Activated T-cell treated with anti-CD3 and anti-CD28 coated beads for 1 hour (primary cell): ENCODE results near the gene TMEM123.

ENCODE experiments used
- DNase-seq: peaks from one replicate; pipeline ENCODE4 v3.0.0-alpha.2; 2020; ENCODE audit warnings: low read depth

TMEM123 gene

DNA sequence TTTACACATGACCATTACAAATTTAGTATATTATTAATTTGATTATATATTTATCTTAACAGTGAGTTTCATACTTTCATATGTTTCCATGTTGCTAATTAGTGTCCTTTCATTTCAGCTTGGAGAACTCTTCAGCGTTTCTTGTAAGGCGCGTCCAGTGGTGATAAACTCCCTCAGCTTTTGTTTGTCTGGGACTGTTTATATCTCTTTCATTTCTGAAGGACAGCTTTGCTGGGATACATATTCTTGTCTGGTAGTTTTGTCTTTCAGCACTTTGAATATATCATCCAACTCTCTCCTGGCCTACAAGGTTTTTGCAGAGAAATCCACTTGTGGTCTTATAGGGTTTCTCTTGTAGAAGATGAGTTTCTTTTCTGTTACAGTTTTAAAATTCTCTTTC lies 93.2 kb downstream of the TMEM123 start:
- DNase-seq = no peak

- no peak for DNase-seq
These were observed 95.4 kb downstream of the TMEM123 start for GRCh38 chr11:102357116-102357515.

GRCh38 chr11:102347462-102348370 lies 104.8 kb downstream of the TMEM123 start:
- DNase-seq = no peak

- peak; percentile 94 for DNase-seq
These were observed 105.7 kb downstream of the TMEM123 start, which contains the start of gene BIRC2 for GRCh38 chr11:102346748-102347461. BIRC2 (plus strand) TSS chr11:102347214; CDS start chr11:102349855, 2,641 bp downstream.

GRCh38 chr11:102346456-102346747 lies 106.2 kb downstream of the TMEM123 start:
- no peak for DNase-seq
